Measurements from ENCODE around the gene ANKS1A.

GRCh38 chr6:34990971-34991560 is 102.0 kb downstream of the ANKS1A start:
- TF ChIP-seq CTCF (IDR thresholded peaks at IDR 0.05), result no peak
- no peak for TF ChIP-seq POLR2AphosphoS5 (IDR thresholded peaks at IDR 0.05; ENCODE audit: low read depth, low read length)
